ENCODE data around the gene MAB21L4.

GRCh38 chr2:240886023-240886565, 9.9 kb downstream of the MAB21L4 start:
- TF ChIP-seq CTCF (conservative IDR thresholded peaks at IDR 0.05) (no peak), ZFX (IDR thresholded peaks at IDR 0.05) (no peak)

All from C4-2B (cell line).